ENCODE data around the gene SAT2.

The SAT2 gene

DNA sequence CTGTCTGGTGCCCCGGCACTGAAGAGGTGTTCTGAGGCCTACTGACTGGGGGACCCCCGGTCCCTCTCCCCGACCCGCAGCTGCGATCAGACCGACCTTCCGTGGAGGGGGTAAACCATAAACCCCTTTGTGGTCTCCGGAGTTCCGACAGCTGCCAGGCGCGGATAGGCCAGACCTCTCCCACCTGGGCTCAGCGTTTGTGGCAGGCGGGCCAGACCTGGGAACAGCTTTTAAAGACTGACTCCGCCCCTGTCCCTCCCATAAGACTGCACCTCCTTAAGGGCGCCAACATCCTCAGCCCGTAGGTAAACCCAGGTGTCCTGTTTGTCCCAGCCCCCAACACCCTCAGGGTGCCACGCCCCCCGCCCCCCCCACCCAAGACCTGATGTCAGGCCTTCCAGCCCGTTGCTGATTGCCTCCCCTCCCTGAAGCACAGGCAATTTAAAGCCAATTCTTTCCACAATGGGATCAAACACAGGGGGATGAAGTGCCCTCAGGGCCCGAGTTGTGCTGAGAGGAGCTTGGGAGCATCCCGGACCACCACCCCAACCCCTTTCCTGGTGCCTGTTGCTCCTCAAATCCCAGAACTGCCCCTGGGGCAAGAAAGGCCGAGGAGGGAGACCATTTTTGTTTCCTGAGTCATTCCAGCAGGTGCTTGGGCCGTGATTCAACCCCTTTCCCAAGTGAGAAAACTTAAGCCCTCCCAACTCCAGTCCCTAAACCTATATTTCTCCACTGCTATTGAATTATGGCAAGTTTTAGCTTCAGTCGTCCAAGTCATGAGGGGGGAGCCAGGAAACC, 37.5 kb downstream of the SAT2 start, which contains the start of gene SOX15:
TSS of gene SOX15 (minus strand) at position 204 of the 801 bp plus-strand sequence. CDS start 418 bp downstream, outside the sequence.
- ATAC-seq = no peak
- no peak for TF ChIP-seq ARNTL (CRISPR knock-in tag; IDR thresholded peaks at IDR 0.05; ENCODE audit: borderline replicate concordance, low read depth)
- TF ChIP-seq BACH2 (CRISPR knock-in tag; IDR thresholded peaks at IDR 0.05; ENCODE audit: borderline replicate concordance) = no peak
- no peak for TF ChIP-seq OSR1 (CRISPR knock-in tag; IDR thresholded peaks at IDR 0.05)
- TF ChIP-seq TCF4 (CRISPR knock-in tag; IDR thresholded peaks at IDR 0.05; ENCODE audit: borderline replicate concordance) = no peak
- TF ChIP-seq ZFP30 (CRISPR knock-in tag; IDR thresholded peaks at IDR 0.05) = no peak
- no peak for TF ChIP-seq ZFP3 (CRISPR knock-in tag; IDR thresholded peaks at IDR 0.05)
- TF ChIP-seq, protein P1, sequence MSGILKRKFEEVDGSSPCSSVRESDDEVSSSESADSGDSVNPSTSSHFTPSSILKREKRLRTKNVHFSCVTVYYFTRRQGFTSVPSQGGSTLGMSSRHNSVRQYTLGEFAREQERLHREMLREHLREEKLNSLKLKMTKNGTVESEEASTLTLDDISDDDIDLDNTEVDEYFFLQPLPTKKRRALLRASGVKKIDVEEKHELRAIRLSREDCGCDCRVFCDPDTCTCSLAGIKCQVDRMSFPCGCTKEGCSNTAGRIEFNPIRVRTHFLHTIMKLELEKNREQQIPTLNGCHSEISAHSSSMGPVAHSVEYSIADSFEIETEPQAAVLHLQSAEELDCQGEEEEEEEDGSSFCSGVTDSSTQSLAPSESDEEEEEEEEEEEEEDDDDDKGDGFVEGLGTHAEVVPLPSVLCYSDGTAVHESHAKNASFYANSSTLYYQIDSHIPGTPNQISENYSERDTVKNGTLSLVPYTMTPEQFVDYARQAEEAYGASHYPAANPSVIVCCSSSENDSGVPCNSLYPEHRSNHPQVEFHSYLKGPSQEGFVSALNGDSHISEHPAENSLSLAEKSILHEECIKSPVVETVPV (CRISPR knock-in tag; IDR thresholded peaks at IDR 0.05) = no peak
- TF ChIP-seq, protein P2, sequence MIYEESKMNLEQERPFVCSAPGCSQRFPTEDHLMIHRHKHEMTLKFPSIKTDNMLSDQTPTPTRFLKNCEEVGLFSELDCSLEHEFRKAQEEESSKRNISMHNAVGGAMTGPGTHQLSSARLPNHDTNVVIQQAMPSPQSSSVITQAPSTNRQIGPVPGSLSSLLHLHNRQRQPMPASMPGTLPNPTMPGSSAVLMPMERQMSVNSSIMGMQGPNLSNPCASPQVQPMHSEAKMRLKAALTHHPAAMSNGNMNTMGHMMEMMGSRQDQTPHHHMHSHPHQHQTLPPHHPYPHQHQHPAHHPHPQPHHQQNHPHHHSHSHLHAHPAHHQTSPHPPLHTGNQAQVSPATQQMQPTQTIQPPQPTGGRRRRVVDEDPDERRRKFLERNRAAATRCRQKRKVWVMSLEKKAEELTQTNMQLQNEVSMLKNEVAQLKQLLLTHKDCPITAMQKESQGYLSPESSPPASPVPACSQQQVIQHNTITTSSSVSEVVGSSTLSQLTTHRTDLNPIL (CRISPR knock-in tag; IDR thresholded peaks at IDR 0.05; ENCODE audit: low read depth) = no peak
- TF ChIP-seq ZNF8 (CRISPR knock-in tag; IDR thresholded peaks at IDR 0.05) = no peak

DNA sequence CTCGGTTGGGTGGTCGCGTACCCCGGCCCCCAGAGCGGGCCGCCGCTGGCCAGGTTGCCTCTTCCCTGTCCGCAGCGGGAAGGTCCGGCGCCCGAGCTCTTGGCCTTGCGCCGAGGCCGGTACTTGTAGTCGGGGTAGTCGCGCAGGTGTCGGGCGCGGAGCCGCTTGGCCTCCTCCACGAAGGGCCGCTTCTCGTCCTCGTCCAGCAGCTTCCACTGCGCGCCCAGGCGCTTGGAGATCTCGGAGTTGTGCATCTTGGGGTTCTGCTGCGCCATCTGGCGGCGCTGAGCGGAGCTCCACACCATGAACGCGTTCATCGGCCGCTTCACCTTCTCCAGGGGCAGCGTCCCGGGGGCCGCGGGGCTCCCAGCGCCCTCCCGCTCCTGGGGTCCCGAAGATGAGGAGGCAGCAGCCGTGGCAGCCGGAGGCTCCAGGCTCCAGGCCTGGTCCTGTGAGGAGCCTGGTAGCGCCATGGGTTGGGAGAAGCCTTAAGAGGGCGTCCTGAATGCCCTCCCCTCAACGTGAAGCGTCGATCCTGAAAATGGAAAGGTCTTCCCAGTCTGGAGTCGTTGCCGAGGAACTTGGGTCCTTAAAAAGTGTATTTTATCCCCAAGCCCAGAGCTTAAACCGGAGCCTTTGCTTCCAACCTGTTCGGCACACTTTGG, 38.3 kb downstream of the SAT2 start:
- ATAC-seq = peak; percentile 78
- TF ChIP-seq ZFP30 (CRISPR knock-in tag; IDR thresholded peaks at IDR 0.05) (no peak), CSDC2 (CRISPR knock-in tag; IDR thresholded peaks at IDR 0.05) (no peak), GLIS3 (CRISPR knock-in tag; IDR thresholded peaks at IDR 0.05) (no peak), ZC3H10 (CRISPR knock-in tag; IDR thresholded peaks at IDR 0.05) (no peak), ZNF565 (CRISPR knock-in tag; conservative IDR thresholded peaks at IDR 0.05; ENCODE audit: low read depth) (no peak)

DNA sequence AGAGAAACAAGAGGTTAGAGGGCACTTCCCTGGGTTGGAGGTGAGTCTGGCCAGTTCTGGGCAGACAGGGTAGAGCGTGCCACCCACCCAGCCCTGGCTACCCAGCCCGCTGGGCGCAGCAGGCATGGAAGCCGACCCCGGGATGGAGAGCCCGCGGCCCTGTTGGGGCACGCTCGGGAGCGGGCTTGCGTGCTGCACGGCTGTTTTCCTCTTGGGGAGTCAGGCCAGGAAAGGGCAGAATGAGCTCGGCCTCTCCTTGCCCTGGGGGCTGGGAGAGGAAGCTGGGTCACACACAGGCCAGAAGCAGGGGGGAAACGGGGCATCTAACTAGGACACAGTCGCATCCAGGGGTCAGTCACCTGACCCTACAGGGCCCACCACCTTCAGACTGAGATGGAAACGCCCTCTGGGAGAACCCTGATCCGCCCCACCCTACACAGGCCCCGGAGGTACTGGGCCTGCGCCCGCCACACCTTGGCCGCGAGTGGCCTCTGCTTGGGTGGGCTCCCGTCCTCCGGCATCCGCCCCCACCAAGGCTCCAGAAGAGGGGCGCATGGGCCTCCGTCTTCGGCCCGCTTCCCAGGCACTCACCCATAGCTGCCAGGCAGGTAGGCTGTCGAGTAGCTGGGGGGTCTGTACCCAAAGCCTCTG, 38.9 kb downstream of the SAT2 start:
- no peak for ATAC-seq
- TF ChIP-seq ZC3H10 (CRISPR knock-in tag; IDR thresholded peaks at IDR 0.05) (no peak), OSR1 (CRISPR knock-in tag; IDR thresholded peaks at IDR 0.05) (no peak), RARB (CRISPR knock-in tag; IDR thresholded peaks at IDR 0.05) (no peak), GLIS3 (CRISPR knock-in tag; IDR thresholded peaks at IDR 0.05) (no peak), ZFP3 (CRISPR knock-in tag; IDR thresholded peaks at IDR 0.05) (no peak), TOX (CRISPR knock-in tag; IDR thresholded peaks at IDR 0.05; ENCODE audit: borderline replicate concordance) (no peak), TCF4 (CRISPR knock-in tag; IDR thresholded peaks at IDR 0.05; ENCODE audit: borderline replicate concordance) (no peak), ARNTL (CRISPR knock-in tag; IDR thresholded peaks at IDR 0.05; ENCODE audit: borderline replicate concordance, low read depth) (no peak), ZNF8 (CRISPR knock-in tag; IDR thresholded peaks at IDR 0.05) (no peak), SNAI2 (CRISPR knock-in tag; IDR thresholded peaks at IDR 0.05) (no peak), BACH2 (CRISPR knock-in tag; IDR thresholded peaks at IDR 0.05; ENCODE audit: borderline replicate concordance) (no peak), ZFP30 (CRISPR knock-in tag; IDR thresholded peaks at IDR 0.05) (no peak), ESRRG (CRISPR knock-in tag; IDR thresholded peaks at IDR 0.05) (no peak), PPARA (CRISPR knock-in tag; IDR thresholded peaks at IDR 0.05; ENCODE audit: borderline replicate concordance) (no peak), ZNF70 (CRISPR knock-in tag; IDR thresholded peaks at IDR 0.05) (no peak)
- TF ChIP-seq, protein P3, sequence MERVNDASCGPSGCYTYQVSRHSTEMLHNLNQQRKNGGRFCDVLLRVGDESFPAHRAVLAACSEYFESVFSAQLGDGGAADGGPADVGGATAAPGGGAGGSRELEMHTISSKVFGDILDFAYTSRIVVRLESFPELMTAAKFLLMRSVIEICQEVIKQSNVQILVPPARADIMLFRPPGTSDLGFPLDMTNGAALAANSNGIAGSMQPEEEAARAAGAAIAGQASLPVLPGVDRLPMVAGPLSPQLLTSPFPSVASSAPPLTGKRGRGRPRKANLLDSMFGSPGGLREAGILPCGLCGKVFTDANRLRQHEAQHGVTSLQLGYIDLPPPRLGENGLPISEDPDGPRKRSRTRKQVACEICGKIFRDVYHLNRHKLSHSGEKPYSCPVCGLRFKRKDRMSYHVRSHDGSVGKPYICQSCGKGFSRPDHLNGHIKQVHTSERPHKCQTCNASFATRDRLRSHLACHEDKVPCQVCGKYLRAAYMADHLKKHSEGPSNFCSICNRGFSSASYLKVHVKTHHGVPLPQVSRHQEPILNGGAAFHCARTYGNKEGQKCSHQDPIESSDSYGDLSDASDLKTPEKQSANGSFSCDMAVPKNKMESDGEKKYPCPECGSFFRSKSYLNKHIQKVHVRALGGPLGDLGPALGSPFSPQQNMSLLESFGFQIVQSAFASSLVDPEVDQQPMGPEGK (CRISPR knock-in tag; IDR thresholded peaks at IDR 0.05; ENCODE audit: borderline replicate concordance) = no peak
- TF ChIP-seq, protein P4, sequence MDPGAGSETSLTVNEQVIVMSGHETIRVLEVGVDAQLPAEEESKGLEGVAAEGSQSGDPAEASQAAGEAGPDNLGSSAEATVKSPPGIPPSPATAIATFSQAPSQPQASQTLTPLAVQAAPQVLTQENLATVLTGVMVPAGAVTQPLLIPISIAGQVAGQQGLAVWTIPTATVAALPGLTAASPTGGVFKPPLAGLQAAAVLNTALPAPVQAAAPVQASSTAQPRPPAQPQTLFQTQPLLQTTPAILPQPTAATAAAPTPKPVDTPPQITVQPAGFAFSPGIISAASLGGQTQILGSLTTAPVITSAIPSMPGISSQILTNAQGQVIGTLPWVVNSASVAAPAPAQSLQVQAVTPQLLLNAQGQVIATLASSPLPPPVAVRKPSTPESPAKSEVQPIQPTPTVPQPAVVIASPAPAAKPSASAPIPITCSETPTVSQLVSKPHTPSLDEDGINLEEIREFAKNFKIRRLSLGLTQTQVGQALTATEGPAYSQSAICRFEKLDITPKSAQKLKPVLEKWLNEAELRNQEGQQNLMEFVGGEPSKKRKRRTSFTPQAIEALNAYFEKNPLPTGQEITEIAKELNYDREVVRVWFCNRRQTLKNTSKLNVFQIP (CRISPR knock-in tag; IDR thresholded peaks at IDR 0.05; ENCODE audit: borderline replicate concordance, low read depth) = no peak
- TF ChIP-seq, protein P5, sequence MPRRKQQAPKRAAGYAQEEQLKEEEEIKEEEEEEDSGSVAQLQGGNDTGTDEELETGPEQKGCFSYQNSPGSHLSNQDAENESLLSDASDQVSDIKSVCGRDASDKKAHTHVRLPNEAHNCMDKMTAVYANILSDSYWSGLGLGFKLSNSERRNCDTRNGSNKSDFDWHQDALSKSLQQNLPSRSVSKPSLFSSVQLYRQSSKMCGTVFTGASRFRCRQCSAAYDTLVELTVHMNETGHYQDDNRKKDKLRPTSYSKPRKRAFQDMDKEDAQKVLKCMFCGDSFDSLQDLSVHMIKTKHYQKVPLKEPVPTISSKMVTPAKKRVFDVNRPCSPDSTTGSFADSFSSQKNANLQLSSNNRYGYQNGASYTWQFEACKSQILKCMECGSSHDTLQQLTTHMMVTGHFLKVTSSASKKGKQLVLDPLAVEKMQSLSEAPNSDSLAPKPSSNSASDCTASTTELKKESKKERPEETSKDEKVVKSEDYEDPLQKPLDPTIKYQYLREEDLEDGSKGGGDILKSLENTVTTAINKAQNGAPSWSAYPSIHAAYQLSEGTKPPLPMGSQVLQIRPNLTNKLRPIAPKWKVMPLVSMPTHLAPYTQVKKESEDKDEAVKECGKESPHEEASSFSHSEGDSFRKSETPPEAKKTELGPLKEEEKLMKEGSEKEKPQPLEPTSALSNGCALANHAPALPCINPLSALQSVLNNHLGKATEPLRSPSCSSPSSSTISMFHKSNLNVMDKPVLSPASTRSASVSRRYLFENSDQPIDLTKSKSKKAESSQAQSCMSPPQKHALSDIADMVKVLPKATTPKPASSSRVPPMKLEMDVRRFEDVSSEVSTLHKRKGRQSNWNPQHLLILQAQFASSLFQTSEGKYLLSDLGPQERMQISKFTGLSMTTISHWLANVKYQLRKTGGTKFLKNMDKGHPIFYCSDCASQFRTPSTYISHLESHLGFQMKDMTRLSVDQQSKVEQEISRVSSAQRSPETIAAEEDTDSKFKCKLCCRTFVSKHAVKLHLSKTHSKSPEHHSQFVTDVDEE (CRISPR knock-in tag; IDR thresholded peaks at IDR 0.05) = no peak
- TF ChIP-seq, protein P2 (CRISPR knock-in tag; IDR thresholded peaks at IDR 0.05; ENCODE audit: low read depth) = no peak
- TF ChIP-seq, protein P1 (CRISPR knock-in tag; IDR thresholded peaks at IDR 0.05) = no peak
